Right ventricle myocardium superior (tissue), 1 donor: ENCODE data around the gene BMPR1A. TPM values are rescaled to one million over a fixed set of nuclear protein-coding genes. Genes with fewer than 3 reads are reported as not detected.

ENCODE experiments used
- ATAC-seq: fragments of 200-7000 bp; cut with Tn5 transposase; one replicate; pipeline ENCODE4 v1.9.1; 2020; ENCODE audit warnings: mild to moderate bottlenecking; ENCODE audit not compliant: poor library complexity
- DNase-seq: peaks from one replicate; pipeline ENCODE4 v3.0.0-alpha.2; 2020
- intact Hi-C: fragments of 100-400 bp; cut with DNase I; formaldehyde crosslinking; loops from one replicate; pipeline ENCODE4 v1.11.2; 2022
- total RNA-seq: library from RNA; stranded (reverse); fragmentation: NEBNext Ultra II Directional; extraction: Animal tissue kit (Norgen Biotek cat#: 25700); gene quantifications from one replicate; pipeline ENCODE4 v1.2.1, GENCODE V29; 2021
- donor health status: DM: no; HTN: yes; CAD: no; lungs with severe emphysema.

Gene BMPR1A
- total RNA-seq, 1 donor from 2014 or later = 50.2 TPM

DNA sequence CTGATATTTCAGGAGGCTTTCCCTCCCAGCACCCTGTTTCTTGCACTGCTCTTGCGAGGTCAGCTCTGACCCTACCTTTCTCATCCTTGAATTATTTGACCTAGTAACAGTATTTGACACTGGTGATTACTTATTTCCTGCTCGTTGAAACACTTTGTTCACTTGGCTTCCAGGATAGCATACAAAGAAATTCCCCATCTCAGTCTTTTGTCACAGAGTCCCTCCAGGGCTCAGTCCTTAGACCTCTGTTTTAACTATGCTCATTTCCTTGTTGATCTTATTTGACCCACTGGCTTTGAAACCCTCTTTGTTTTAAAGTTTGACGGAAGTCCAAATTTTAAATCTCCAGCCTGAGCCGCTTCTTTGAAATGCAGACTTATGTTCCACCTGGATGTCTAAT lies 29.9 kb downstream of the BMPR1A start:
- DNase-seq (no peak), ATAC-seq (peak; percentile 13)
- intact Hi-C loops = no loop called here

DNA sequence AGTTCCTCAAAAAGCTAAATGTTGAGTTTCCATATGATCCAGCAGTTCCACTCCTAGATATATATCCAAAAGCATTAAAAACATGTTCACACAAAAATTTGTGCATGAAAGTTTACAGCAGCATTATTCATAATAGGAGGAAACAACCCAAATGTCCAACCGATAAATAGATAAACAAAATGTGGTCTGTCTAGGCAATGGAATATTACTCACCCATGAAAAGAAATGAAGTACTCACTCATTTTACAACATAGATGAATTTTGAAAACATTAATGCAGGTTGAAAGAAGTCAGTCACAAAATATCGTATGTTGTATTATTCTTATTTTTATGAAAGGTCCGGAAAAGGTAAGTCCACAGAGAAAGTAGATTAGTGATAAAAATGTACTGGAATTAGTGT lies 34.0 kb downstream of the BMPR1A start:
- intact Hi-C loops = no loop called here
- DNase-seq = no peak
- ATAC-seq = no peak

DNA sequence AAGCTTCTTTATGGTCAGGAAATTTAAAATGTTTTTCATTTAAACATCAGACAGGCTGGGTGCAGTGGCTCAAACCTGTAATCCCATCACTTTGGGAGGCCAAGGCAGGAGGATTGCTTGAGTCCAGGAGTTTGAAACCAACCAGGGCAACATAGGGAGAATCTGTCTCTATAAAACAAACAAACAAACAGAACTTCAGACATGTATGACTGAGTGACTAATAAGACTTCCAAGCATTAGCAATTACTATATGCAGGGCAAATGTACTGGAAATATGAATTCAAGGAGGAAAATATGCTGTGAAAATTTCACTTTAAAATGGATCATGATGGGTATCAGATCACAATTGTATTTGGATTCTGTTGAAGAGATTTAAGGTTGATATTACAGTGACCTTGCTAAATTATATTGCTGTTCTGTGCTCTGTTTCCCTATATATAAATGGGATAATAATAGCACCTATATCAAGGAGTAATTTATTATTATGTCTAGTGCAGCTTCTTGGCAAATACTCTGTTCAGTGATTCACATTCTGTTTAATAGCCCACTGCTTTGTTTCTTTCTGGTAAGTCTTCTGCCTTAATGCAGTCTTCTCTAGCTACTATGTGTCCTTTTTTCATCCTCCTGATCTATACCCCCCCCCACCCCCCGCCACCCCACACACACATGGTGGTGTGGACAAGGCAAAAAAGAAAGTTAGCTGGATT lies 36.2 kb downstream of the BMPR1A start:
- no peak for ATAC-seq
- intact Hi-C loops = no loop called here
- DNase-seq = no peak

DNA sequence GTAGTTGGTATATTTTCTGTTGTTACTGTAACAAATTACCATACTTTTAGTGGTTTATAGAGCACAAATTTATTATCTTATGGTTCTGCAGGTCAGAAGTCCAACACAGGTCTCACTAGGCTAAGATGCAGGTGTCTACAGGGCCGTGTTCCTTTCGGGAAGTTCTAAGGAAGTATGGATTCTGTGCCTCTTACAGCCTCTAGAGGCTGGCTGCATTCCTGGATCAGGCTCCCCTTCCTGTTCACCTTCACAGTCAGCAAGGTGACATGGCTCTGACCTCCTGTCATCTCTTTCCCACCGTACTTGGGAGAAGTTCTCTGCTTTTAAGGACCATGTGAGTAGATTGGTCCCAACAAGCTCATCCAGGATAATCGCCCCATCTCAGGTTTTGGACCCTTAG lies 37.3 kb downstream of the BMPR1A start:
- DNase-seq (no peak), ATAC-seq (peak; percentile 26)
- intact Hi-C loops = no loop called here

DNA sequence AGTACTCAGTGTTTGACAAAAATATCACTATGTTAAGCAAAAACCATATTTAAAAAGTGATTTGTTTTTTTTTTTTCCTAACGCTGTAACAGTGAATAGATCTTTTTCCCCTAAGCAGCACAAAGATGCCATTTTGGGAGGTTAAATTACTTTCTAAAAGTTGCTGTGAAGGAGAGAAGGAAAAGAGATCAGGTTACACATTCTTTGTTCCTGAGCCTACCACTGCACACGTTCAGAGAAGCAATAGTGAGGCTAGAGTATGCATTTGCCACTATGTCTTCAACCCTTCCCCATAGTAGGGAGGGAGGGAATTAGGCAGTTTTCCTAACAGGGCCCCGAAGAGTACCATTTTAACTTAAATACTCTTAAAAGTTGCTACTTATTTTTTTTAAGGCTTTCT lies 38.9 kb downstream of the BMPR1A start:
- intact Hi-C loops = no loop called here
- DNase-seq = no peak
- ATAC-seq = peak; percentile 69

DNA sequence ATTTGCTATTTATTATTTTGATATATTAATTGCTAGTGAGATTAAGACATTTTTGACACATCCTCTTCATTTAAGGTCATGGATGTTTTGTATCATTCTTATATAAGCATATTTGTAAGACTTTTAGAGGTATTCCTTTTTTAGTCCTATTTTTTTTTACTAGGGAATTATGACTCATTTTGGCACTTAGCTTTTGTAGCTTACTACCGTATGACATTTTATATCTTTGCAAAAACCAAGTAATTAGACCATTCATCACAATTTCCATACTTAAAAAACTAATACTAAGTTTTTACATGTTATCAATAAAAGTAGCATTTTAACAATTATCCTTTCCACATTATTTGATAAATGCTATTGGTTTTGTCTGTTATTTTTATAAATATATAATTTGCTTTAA lies 41.6 kb downstream of the BMPR1A start:
- DNase-seq (no peak), ATAC-seq (no peak)
- intact Hi-C loops = no loop called here

DNA sequence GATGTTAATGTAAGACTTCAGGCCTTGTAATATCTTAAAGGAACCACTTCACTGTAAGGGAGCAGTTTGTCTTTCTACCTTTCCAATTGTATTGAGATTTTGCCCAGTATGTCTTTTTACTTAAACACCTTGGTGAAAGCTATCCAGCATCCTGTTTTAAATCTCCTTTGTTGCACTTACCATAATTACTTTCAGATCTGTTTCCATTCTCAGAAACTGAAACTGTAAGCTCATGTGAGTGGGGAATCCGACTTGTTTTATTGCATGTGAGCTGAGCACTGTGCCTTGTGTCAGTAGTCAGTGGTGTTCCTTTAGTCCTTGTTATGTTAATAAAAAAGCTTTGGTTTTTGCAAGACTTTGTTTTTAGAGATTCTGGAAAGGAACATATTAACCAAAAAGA lies 42.2 kb downstream of the BMPR1A start:
- intact Hi-C loops = no loop called here
- ATAC-seq = peak; percentile 25

DNA sequence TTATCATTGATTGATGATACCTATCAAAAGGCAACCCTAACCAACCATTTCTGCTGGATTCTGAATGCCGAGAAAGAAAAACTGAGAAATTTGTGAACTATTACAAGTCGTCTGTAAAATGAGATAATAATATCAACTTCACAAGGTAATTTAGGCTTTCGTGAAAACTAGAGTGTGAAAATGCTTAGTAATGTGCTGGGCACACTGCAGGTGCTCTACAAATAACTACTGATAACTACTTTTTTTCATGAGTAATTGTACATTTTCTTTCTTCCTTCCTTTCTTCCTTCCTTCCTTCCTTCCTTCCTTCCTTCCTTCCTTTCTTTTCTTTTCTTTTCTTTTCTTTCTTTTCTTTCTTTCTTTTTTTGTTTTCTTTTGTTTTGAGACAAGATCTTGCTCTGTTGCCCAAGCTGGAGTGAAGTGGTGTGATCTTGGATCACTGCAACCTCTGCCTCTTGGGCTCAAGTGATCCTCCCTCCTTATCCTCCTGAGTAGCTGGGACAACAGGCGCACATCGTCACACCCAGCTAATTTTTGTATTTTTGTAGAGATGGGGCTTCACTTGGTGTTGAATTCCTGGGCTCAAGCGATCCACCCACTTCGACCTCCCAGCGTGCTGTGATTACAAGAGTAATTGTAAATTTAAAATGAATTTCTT lies 42.9 kb downstream of the BMPR1A start:
- DNase-seq = no peak
- intact Hi-C loops = no loop called here
- ATAC-seq = no peak

More for the DNA sequence above, 42.2 kb downstream of the BMPR1A start:
- DNase-seq = no peak

DNA sequence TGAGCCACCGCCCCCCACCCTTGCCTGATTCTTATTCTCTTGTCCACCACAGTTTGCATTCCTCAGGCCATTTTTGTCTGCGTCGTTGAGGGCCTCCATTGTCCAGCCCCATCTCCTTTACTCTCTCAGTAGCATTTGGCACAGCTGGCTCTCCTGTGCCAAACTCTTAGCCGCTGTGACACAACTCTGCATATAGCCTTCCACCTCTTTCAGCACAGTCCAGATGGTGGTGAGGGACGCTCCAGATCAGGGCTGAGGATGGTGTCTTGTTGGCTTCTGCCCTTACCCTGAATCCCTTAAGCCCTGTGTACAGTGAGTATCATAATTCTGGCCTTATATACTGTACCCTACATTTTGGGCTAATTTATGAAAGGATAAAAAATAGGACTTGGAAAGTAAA lies 45.6 kb downstream of the BMPR1A start:
- intact Hi-C loops = no loop called here
- DNase-seq (no peak), ATAC-seq (no peak)

DNA sequence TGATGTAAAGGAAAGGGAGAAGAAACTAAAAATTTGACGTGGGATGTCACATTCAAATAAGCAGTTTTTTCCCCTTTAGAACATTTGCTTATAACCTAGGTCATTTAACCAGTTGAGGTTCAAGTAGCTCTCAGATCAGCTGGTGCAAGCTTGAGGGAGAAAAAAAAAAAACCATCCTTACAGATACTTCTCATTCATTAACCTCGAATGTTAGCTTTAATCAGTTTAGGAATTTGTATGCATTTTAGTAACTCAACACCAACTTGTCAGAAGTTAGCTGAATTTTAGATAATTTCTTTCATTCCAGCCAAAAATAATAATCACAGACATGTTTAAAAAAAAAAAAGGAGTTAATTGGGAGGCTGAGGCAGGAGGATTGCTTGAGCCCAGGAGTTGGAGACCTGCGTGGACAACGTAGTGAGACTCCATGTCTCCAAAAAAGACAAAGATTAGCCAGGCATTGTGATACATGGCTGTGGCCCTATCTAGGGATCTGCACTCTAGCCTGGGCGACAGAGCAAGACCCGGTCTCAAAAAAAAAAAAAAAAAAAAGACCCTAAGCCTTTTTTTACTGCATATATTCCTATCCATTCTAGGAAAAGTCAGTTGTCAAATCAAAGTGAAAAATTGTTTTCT lies 46.2 kb downstream of the BMPR1A start:
- DNase-seq (no peak), ATAC-seq (no peak)
- intact Hi-C loops = no loop called here

DNA sequence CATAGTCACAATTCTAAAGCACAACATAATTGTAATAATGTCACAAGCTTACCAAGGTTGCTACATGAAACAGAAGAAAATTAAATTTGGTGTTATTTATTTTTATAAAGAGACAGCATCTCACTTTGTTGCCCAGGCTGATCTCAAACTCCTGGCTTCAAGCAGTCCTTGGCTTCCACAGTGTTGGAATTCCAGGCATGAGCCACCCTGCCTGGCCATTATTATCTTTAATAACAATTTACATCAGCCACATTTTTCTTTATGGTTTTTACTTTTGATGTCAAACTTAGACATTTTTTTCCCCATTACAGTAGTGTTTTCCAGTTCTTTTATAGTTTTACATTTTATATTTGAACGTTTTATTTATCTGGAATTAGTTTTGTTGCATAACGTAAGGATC lies 46.7 kb downstream of the BMPR1A start:
- no peak for DNase-seq
- peak; percentile 49 for ATAC-seq
- intact Hi-C loops = no loop called here

DNA sequence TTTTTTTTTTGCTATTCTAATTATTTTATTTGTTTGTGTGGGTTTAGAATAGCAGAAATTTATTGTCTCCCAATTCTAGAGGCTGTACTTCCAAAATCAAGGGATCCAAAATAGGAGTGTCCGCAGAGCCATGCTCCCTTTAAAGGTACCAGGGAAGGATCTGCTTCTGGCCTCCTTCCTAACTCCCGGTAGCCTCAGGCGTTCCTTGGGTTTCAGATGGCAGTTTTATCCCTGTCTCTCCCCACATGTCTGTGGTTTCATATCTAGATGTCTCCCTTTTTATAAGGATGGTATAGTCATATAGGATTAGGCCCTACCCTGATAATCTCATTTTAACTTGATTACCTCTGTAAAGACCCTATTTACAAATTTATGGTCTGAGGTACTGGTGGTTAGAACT lies 48.4 kb downstream of the BMPR1A start:
- no peak for ATAC-seq
- intact Hi-C loops = no loop called here
- DNase-seq = no peak

DNA sequence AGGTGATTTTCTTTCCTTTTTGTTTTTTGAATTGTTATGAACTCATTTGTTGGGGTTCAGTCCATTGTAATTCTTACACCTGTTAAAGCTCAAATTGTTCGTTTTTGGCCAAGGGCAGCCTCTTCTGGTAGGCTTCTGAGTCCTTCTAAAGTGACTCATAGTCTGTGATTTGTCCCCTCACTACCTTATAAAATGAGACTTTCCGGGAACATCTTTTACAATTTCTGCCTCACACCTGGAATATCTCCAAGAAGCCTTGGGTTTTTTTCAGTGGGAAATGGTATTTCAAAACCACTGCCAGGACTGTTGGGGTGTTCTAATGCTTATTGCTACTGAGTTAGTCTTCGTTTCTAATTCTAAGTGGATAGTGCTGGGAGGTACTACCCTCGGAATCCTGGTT lies 56.7 kb downstream of the BMPR1A start:
- intact Hi-C loops = no loop called here
- DNase-seq (no peak), ATAC-seq (no peak)

DNA sequence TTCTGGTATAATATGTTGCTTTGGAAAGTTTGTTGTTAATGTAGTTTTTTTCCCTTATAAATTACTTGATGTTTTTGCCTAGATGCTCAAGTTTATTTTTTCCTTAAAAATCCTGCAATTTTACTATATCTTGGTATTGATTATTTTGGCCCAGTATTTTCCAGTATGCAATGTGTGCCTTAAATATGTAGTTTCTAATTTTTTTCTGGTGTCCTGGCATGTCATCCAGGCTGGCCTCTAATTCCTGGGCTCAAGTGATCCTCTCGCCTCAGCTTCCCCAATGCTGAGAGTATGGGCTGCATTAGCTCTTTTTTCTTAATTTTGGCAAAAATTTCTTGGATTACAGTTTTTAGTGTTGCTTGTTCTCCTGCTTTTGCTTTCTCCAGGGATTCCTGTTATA lies 57.6 kb downstream of the BMPR1A start:
- no peak for DNase-seq
- intact Hi-C loops = no loop called here

DNA sequence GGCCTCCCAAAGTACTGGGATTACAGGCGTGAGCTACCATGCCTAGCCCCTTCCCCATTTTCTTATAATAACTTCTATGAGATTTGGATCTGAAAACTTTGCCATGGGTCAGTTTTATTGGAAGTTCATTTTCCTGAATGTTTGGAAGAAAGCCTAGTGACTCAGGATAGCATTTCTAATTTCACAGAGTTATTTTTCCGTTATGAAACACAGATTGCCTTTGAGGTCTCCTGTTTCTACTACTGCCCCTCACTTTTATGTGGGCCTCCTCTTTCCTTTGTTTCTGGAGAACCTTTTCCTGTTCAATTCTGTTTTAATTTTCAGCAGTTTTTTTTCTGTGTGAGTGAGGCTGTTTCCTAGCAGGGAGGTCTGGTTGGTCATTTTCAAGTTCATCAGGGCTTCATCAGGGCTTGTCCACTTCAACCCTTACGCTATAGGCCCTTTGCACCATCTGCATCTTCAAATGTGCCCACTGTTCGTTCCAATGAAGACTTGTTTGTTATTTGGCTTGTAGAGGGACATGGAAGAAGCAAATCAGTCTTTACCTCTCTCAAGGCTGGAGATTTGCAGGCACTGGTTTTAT lies 58.7 kb downstream of the BMPR1A start:
- ATAC-seq (no peak), DNase-seq (no peak)
- intact Hi-C loops = no loop called here

More for the DNA sequence above, 57.6 kb downstream of the BMPR1A start:
- ATAC-seq = no peak

DNA sequence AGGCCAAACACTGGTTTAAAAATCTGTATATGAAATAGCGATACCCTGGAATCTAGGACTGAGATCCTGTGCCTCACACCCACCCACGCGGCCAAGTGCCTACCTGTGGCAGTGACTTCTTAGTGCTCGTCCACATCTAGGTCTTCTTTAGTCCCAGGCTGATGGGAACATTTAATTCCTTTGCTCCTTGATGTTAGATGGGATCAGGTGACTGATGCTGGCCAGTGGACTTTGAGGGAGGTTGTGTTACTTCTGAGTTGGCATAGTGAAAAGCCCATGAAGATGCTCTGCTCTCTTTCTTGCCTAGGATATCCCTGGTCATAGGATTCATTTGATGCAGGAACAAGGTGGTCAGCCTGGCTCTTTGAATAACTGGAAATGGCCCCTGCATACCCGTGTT lies 59.2 kb downstream of the BMPR1A start:
- ATAC-seq = no peak
- no peak for DNase-seq
- intact Hi-C loops = no loop called here

DNA sequence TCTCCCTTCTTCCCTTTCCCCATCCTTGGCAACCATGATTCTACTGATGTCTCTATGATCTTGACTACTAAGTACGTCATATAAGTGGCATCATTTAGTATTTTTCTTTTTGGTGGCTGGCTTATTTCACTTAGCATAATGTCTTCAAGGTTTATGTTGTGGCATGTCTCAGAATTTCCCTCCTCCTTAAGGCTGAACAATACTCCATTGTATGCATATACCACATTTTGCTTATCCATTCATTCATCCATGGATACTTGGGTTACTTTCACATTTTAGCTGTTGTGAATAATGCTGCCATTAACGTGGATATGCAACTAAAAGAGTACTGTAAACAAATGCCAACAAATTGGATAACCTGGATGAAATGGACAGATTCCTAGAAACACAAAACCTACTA lies 60.8 kb downstream of the BMPR1A start:
- ATAC-seq = no peak
- intact Hi-C loops = no loop called here
- DNase-seq = no peak

DNA sequence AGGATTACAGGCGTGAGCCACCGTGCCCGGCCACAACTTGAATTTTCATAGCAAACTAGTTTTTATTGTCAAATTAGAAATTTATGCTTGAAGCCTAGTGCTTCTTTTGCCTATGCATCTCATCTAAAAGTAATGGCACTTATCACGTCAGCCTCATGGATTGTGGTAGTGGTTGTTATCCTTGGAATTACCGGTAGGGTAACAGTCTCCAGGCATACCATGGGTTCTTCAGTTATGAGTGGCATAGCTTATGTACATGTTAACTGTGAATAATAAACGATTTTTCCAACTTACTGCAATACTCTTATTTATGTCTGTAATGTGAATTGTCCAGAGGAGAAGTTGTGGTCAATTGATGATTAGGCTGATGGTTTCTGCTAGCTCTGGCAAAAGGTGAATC lies 63.1 kb downstream of the BMPR1A start:
- DNase-seq = no peak
- intact Hi-C loops = no loop called here

DNA sequence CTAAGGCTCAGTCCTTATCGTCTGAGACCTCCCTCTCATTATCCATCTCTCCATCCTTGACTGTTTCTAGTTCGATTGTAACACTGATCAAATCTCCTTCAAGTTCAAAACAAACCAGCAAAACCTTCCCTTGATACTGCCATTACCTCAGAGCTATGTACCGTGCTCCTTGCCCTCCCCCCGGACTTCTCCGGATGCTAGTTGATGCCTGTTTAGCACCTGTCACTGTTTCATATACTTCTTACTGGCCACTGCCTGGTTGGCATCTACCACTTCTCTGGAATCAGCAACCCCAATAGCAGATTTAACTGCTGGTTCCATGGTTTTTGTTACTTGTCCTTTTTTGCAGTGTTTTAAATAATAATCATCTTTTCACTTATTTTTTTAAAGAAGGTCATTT lies 64.1 kb downstream of the BMPR1A start:
- intact Hi-C loops = no loop called here
- no peak for ATAC-seq
- no peak for DNase-seq

More for the DNA sequence above, 63.1 kb downstream of the BMPR1A start:
- ATAC-seq = no peak
